LNCaP clone FGC (cell line): ENCODE measurements around the gene NPAS3.

Experiments
- DNase-seq: peaks from one replicate; pipeline ENCODE4 v3.0.0-alpha.2; 2011; ENCODE audit warnings: low read depth
- H3K4me3 ChIP-seq: 2 replicates; pipeline ENCODE4 v1.5.1; 2011; ENCODE audit warnings: mild to moderate bottlenecking, low read depth, low read length, control low read depth
- CTCF ChIP-seq: IDR thresholded peaks from 2 replicates; pipeline ENCODE4 v1.5.1; 2012; ENCODE audit warnings: mild to moderate bottlenecking; ENCODE audit not compliant: control insufficient read depth, insufficient read depth; ENCODE audit errors: extremely low read depth

Gene NPAS3

GRCh38 chr14:33454707-33455106 lies 516.0 kb downstream of the NPAS3 start:
- no peak for DNase-seq
- no peak overlapping the region for H3K4me3 ChIP-seq
- no peak for TF ChIP-seq CTCF

DNA sequence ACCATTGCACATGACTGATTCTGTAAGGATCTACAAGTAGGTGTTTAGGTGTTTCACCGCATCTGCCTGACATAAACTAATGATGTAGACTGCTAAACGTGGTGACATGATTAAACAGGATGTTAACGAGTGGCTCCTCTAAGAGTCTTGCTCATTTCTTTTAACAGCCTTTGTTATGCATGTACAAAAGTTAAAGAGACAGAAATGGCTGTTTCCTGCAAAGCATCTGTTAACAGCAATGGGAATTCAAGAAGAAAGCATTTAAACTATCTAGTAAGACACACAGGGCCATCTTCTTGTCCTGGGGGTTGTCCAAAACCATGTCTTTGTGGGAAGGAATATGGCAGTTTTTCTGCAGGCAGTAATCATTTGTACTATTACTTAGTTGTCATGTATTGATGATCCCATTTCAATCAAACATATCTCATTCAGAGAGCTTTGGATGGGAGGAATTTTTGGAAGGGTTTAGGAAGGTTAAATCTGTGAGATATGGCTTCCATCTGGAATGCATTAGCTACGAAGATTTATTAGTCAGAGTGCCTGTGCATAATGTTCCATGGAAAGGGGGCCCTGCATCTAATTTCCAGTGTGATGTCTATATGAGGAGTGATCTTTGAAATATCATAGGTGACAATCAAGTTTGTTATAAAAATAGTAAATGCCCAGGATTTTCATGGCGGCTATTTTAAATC lies 517.1 kb downstream of the NPAS3 start:
- DNase-seq = no peak
- TF ChIP-seq CTCF = no peak

DNA sequence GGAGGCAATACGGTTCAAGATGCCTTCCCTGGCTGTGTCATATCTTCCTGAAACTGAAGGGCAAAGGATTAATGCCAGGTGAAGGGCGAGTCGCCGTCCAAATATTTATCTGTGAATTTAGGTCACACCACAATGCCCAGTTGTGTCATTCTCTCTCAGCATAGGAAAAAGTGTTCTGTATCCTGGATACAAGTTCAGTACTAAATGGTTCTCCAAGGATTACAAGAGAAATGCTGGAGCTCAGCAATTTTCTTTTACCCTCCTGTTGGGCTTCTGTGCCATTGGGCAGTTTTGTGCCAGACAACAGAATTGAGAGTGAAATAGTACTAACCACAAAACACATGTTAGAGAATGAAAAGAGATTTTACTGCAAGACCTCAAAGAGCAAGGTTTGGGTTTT lies 518.3 kb downstream of the NPAS3 start:
- H3K4me3 ChIP-seq = no peak overlapping the region
- DNase-seq = no peak
- TF ChIP-seq CTCF = no peak

More for the DNA sequence above, 517.1 kb downstream of the NPAS3 start:
- no peak overlapping the region for H3K4me3 ChIP-seq

- no peak for DNase-seq
- H3K4me3 ChIP-seq = no peak overlapping the region
- TF ChIP-seq CTCF = no peak
Observed at GRCh38 chr14:33457617-33458016, 518.9 kb downstream of the NPAS3 start.

GRCh38 chr14:33460164-33460563 lies 521.5 kb downstream of the NPAS3 start:
- TF ChIP-seq CTCF = no peak

GRCh38 chr14:33461036-33461435 lies 522.4 kb downstream of the NPAS3 start:
- no peak for DNase-seq
- TF ChIP-seq CTCF = no peak

More at GRCh38 chr14:33460164-33460563, 521.5 kb downstream of the NPAS3 start:
- DNase-seq = no peak
- H3K4me3 ChIP-seq = no peak overlapping the region

GRCh38 chr14:33463731-33464130 lies 525.1 kb downstream of the NPAS3 start:
- H3K4me3 ChIP-seq = no peak overlapping the region
- no peak for TF ChIP-seq CTCF
- DNase-seq = no peak

More at GRCh38 chr14:33461036-33461435, 522.4 kb downstream of the NPAS3 start:
- no peak overlapping the region for H3K4me3 ChIP-seq
